ENCODE data around the gene FAM50B.

The FAM50B gene

GRCh38 chr6:3822747-3823445, 26.3 kb upstream of the FAM50B start:
- H3K9ac ChIP-seq = no peak overlapping the region
- no peaks in the 10 kb centered on the region for H3K4me1 ChIP-seq (ENCODE audit: low read depth, poor library complexity, severe bottlenecking)
- TF ChIP-seq CTCF (conservative IDR thresholded peaks at IDR 0.05; ENCODE audit: low read depth, low read length) = no peak
- H3K36me3 ChIP-seq (ENCODE audit: insufficient read depth) = no peaks in the 10 kb centered on the region
- H4K20me1 ChIP-seq (ENCODE audit: insufficient read depth) = no peaks in the 10 kb centered on the region
- no peak overlapping the region for H3K4me2 ChIP-seq
- no peak overlapping the region for H3K4me3 ChIP-seq (IDR thresholded peaks at IDR 0.05; ENCODE audit: insufficient read depth, low read depth, low read length)
- no peaks in the 10 kb centered on the region for H3K27me3 ChIP-seq (ENCODE audit: insufficient read depth, low read depth)
- no peaks in the 10 kb centered on the region for H3K79me2 ChIP-seq (ENCODE audit: insufficient read depth, low read depth)
- H3K27ac ChIP-seq = no peak overlapping the region
- no peak overlapping the region for H2AFZ ChIP-seq (ENCODE audit: low read depth)

- no peak overlapping the region for H3K9ac ChIP-seq
- H3K4me3 ChIP-seq (IDR thresholded peaks at IDR 0.05; ENCODE audit: insufficient read depth, low read depth, low read length) = no peak overlapping the region
- H4K20me1 ChIP-seq (ENCODE audit: insufficient read depth) = no peaks in the 10 kb centered on the region
- H3K27me3 ChIP-seq (ENCODE audit: insufficient read depth, low read depth) = no peaks in the 10 kb centered on the region
- H2AFZ ChIP-seq (ENCODE audit: low read depth) = no peak overlapping the region
- H3K4me2 ChIP-seq = no peak overlapping the region
- no peaks in the 10 kb centered on the region for H3K4me1 ChIP-seq (ENCODE audit: low read depth, poor library complexity, severe bottlenecking)
- no peaks in the 10 kb centered on the region for H3K79me2 ChIP-seq (ENCODE audit: insufficient read depth, low read depth)
- H3K36me3 ChIP-seq (ENCODE audit: insufficient read depth) = no peaks in the 10 kb centered on the region
- H3K27ac ChIP-seq = no peak overlapping the region
- no peak for TF ChIP-seq CTCF (conservative IDR thresholded peaks at IDR 0.05; ENCODE audit: low read depth, low read length)
Observed at GRCh38 chr6:3823671-3824070, 25.5 kb upstream of the FAM50B start.

GRCh38 chr6:3825331-3825831, 23.8 kb upstream of the FAM50B start:
- no peak overlapping the region for H3K4me3 ChIP-seq (IDR thresholded peaks at IDR 0.05; ENCODE audit: insufficient read depth, low read depth, low read length)
- no peak overlapping the region for H2AFZ ChIP-seq (ENCODE audit: low read depth)
- no peaks in the 10 kb centered on the region for H4K20me1 ChIP-seq (ENCODE audit: insufficient read depth)
- no peaks in the 10 kb centered on the region for H3K4me1 ChIP-seq (ENCODE audit: low read depth, poor library complexity, severe bottlenecking)
- H3K4me2 ChIP-seq = no peak overlapping the region
- H3K79me2 ChIP-seq (ENCODE audit: insufficient read depth, low read depth) = no peaks in the 10 kb centered on the region
- H3K27ac ChIP-seq = no peak overlapping the region
- no peak overlapping the region for H3K9ac ChIP-seq
- H3K27me3 ChIP-seq (ENCODE audit: insufficient read depth, low read depth) = no peaks in the 10 kb centered on the region
- H3K36me3 ChIP-seq (ENCODE audit: insufficient read depth) = no peaks in the 10 kb centered on the region
- no peak for TF ChIP-seq CTCF (conservative IDR thresholded peaks at IDR 0.05; ENCODE audit: low read depth, low read length)

- no peak overlapping the region for H2AFZ ChIP-seq (ENCODE audit: low read depth)
- no peak overlapping the region for H3K9ac ChIP-seq
- no peak for TF ChIP-seq CTCF (conservative IDR thresholded peaks at IDR 0.05; ENCODE audit: low read depth, low read length)
- no peak overlapping the region for H3K4me3 ChIP-seq (IDR thresholded peaks at IDR 0.05; ENCODE audit: insufficient read depth, low read depth, low read length)
- no peaks in the 10 kb centered on the region for H3K36me3 ChIP-seq (ENCODE audit: insufficient read depth)
- H3K27me3 ChIP-seq (ENCODE audit: insufficient read depth, low read depth) = no peaks in the 10 kb centered on the region
- H3K27ac ChIP-seq = no peak overlapping the region
- H3K4me1 ChIP-seq (ENCODE audit: low read depth, poor library complexity, severe bottlenecking) = no peaks in the 10 kb centered on the region
- H3K79me2 ChIP-seq (ENCODE audit: insufficient read depth, low read depth) = no peaks in the 10 kb centered on the region
- no peaks in the 10 kb centered on the region for H4K20me1 ChIP-seq (ENCODE audit: insufficient read depth)
- no peak overlapping the region for H3K4me2 ChIP-seq
Observed at GRCh38 chr6:3825851-3826581, 23.2 kb upstream of the FAM50B start.
